HG02885 (cell line): ENCODE measurements around the gene TNNI3.
A peak's percentile ranks its signal among the peaks of the same experiment; 100 is the strongest.
"Not testable (repeated sequence)": the region's sequence is repeated elsewhere in the genome, so short reads cannot be mapped to it uniquely, and the experiment has no call there.

Experiments used
- ATAC-seq: cut with Tn5 transposase; IDR thresholded peaks from one replicate; pipeline ENCODE4 v1.9.1; 2021; ENCODE audit warnings: mild to moderate bottlenecking; ENCODE audit not compliant: unreplicated experiment, poor library complexity

The TNNI3 gene

GRCh38 chr19:55173714-55174409, 16.3 kb upstream of the TNNI3 start:
- ATAC-seq: no peak

GRCh38 chr19:55173186-55173713, 15.7 kb upstream of the TNNI3 start:
- ATAC-seq: no peak

DNA sequence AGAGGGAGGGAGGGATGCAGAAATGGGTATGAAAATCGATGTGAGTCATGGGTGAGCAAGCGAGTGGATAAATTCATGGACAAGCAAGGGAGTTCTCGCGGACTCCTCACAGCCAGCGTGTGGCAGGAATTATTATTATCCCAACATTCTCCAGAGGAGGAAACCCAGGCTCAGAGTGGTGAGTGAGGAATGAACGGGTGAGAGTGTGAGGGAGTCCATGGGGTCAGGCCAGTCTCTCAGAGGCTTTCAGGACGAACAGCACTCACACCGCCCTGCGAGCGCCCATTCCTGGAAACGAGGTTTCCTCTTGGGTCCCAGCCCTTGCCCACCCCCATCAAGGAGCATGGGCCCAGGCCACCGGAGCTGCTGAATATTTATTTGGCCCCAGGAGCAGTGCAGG, 15.2 kb upstream of the TNNI3 start:
- ATAC-seq: no peak

GRCh38 chr19:55172318-55172717, 14.8 kb upstream of the TNNI3 start:
- not testable (repeated sequence) for ATAC-seq

GRCh38 chr19:55171440-55171839, 13.9 kb upstream of the TNNI3 start:
- no peak for ATAC-seq

DNA sequence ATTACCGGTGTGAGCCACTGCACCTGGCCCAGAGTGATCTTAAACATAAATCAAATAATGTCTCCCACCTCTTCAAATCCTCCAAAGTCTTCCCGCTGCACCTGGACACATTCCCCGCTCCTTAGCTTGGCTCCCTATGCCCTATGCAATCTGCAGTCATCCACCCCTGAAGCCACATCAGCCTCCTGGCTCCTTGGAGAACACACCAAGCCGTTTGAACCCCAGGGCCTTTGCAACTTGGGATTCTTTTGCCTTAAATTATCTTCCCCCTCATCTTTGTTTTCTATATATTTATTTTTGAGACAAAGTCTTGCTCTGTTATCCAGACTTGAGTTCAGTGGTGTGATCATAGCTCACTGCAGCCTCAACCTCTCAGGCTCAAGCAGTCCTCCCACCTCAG, 11.6 kb upstream of the TNNI3 start:
- no peak for ATAC-seq

DNA sequence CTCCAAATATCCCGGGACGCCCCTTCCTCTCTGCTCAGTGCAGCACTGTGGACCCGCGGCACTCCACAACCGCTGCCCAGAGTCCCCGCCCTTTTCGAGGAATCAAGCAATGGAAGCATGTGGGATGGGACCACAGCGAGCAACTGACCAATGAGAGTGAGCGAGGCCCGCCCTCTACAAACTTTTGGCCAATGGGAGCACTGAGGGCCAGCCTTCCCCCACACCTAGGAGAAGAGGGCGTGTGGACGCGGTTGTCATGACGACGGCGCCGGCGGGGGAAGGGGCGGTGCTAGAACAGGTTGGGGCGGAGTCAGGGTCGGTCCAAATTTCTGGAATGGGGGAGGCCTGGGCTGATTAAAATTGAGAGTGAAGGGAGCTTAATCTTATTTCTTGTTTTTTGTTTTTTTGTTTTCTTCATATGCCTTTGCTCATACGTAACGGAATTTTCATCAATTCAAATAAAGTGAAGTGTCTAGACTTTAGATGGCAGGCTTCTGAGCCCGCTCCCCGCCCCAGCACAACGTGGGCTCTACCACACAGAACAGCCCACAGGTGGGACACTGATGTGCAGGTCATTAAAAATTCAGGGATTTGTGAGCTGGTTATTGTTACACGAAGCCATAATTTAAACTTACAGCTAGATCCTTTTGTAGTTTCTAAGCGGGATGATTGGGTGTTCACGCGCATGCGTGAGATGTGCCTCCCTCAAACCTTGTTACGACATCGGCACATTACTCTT, 9.2 kb upstream of the TNNI3 start, which contains the start of gene DNAAF3:
Gene DNAAF3, minus strand, starts transcription at position 84 of the 739 bp plus-strand sequence. CDS start 200 bp downstream, outside the sequence.
- ATAC-seq: peak; percentile 78

- no peak for ATAC-seq
Measured at GRCh38 chr19:55165952-55166529, 8.5 kb upstream of the TNNI3 start.

- ATAC-seq: no peak
Measured at GRCh38 chr19:55161571-55162322, 4.2 kb upstream of the TNNI3 start.

GRCh38 chr19:55160986-55161365, 3.4 kb upstream of the TNNI3 start:
- peak; percentile 13 for ATAC-seq

DNA sequence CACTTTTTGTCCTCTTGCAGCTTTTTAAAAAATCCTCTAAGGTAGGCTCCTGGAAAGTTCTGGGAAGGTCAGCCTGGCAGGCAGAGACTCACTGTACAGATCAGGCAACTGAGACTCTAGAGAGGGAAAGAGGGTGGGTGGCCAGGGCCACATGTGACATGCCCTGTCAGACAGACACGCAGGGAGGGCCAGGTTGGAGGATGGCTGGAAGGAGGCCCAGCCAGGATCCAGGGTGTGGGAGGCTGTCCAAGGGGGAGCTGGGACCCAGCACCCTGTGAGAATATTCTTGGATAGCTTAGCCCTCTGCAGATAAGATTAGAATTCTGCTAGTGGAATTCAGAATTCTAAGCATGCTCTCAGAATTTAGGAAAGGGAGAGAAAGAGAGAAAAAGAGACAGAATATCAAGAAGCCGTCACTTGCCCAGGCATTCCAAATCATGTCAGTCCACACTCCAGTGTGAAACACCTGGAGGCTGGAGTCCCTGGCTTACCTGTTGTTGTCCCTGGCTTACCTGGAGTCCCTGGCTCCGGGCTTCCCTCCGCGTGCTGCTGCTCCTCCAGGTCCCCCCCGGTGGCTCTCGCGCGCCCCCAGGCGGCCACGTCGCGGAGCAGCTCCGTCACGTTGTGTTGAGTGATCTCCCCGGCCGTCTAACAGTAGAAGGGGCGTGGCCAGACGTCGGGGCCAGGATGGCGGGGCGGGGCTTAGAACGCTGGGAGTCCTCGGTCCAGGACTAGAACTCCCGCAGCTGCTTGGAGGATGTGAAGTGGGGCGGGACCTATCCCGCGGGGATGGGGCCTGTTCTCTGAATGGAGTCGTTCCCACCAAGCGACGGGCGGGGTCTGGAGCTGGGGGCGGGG, 2.8 kb upstream of the TNNI3 start:
- peak; percentile 61 for ATAC-seq

DNA sequence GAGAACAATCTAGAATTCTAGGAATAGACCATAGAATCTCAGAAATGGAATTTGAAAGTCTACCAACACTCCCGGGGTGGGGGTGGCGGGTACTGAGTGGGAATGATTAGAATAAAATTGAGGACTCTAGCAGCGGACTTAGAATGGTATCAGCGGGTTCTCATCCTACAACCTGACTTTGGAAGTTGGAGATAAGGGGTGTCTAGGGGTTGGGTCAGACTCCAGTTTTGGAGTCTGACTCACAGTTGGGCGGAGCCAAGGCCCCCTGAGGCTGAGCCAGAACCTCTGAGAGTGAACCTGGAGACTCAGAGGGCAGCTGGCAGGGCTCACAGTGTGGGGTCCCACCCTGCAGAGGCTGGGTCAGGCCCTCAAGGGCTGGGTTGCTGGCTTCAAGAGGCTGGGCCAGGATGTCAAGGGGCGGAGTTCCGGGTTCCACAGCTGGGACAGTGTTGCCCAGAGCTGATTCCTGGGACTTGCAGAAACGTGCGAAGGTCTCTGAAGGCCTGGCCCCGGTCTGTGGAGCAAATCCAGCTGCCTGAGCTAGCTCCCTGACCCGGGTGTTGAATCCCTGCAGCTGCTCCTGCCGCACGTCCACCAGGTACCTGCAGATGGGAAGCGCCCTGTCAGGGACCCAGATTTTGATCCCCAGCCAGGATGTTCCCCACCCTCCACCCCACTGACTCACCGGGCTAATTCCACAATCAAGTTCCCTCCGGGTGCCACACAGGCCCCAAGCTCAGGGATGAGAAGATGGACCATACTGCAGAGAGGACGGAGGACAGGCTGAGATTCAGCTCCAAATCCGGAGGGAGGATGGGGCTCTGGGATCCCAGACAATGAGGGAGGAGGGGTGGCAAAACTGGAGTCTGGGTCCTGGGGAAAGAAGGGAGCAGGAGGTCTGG, 1.6 kb upstream of the TNNI3 start:
- ATAC-seq: no peak

- ATAC-seq: no peak
Measured at GRCh38 chr19:55158423-55158822, 891 bp upstream of the TNNI3 start.

DNA sequence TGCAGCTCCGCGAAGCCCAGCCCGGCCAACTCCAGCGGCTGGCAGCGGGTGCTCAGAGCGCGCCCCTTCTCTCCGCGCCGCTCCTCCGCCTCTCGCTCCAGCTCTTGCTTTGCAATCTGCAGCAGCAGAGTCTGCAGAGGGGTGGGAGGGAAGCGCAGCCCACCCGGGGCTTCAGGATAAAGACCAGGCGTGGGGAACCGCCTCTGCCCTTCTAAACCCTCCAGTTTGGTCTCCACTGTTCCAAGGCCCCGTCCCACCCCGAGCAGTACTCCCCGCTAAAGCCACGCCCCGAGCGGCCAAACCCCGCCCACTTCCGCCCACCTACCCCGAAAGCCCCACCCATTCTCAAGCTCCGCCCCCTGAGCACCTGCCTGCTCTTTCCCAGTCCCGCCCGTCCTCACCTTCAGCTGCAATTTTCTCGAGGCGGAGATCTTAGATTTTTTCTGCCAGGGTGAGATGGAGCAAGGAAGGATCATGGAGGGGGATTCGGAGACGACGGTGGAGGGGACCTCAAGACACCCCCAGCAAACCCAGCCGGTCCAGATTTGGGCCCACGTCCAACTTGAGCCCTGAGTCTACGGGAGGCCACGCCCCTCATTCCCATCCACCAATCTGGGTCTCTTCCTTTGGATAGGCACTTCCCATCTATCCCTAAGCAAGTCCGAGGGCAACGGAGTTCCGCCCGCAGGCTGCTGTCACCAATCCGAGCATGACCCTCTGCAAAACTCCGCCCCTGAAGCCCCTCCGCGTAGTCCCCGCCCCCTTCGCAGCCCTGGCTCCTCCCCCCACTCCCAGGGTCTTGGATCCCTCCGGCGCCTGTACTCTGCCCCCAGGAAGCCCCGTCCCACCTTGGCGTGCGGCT, 1.1 kb downstream of the TNNI3 start:
- ATAC-seq: no peak

- ATAC-seq: not testable (repeated sequence)
Measured at GRCh38 chr19:55155784-55156183, 1.7 kb downstream of the TNNI3 start.

DNA sequence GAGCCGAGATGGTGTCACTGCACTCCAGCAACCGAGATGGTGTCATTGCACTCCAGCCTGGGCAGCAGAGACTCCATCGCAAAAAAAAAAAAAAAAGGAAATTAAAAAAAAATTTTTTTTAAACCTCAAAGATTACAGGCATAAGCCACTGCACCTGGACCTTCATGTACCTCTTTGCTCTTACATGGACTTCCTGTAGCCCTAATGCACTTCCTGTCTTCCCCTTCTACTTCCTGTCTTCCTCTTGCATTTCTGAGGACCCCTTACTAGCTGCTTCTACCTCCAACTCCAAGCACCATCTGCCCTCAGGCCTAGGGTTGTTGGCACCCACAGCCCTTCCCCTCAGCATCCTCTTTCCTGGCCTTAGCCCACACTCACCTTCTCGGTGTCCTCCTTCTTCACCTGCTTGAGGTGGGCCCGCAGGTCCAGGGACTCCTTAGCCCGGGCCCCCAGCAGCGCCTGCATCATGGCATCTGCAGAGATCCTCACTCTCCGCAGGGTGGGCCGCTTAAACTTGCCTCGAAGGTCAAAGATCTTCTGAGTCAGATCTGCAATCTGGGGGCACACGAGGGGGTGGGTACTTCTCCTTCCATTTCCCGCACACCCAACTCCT, 3.8 kb downstream of the TNNI3 start:
- no peak for ATAC-seq

DNA sequence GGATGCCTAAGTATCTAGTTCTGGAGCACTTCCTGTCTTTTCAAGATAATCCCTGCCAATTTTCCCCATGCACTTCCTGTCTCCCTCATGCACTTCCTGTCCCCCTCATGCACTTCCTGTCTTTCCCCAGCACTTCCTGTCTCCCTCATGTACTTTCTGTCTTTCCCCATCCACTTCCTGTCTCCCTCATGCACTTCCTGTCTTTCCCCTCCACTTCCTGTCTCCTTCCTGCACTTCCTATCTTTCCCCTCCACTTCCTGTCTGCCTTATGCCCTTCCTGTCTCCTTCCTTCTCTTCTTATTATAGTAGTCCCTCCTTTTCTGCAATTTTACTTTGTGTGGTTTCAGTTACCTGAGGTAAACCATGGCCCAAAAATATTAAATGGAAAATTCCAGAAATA, 5.5 kb downstream of the TNNI3 start:
- ATAC-seq: no peak
